ENCODE measurements around the gene TEX2.
"Not testable (repeated sequence)": the region's sequence is repeated elsewhere in the genome, so short reads cannot be mapped to it uniquely, and the experiment has no call there.

TEX2 gene

GRCh38 chr17:64245218-64246145, 17.6 kb downstream of the TEX2 start:
- H3K9ac ChIP-seq (ENCODE audit: low read depth, low read length): no peak overlapping the region
- no peak overlapping the region for H3K27ac ChIP-seq (ENCODE audit: low read length)
- H3K9me3 ChIP-seq (ENCODE audit: insufficient read depth, low read depth, low read length): no peaks in the 10 kb centered on the region
- H3K4me1 ChIP-seq (ENCODE audit: insufficient read depth, low read length): peaks cover 9% of the 10 kb centered on the region; the same call in 1 of the 2 replicates
- H3K4me3 ChIP-seq (ENCODE audit: low read length): no peak overlapping the region
- no peaks in the 10 kb centered on the region for H3K36me3 ChIP-seq (ENCODE audit: insufficient read depth, low read depth, low read length)
- no peaks in the 10 kb centered on the region for H3K27me3 ChIP-seq (ENCODE audit: insufficient read depth, low read length)

GRCh38 chr17:64244165-64244564, 18.9 kb downstream of the TEX2 start:
- Histone ChIP-seq H3K4me1 (ENCODE audit: insufficient read depth, low read length) (peaks cover 10% of the 10 kb centered on the region; the same call in 1 of the 2 replicates), H3K9me3 (ENCODE audit: insufficient read depth, low read depth, low read length) (no peaks in the 10 kb centered on the region), H3K27me3 (ENCODE audit: insufficient read depth, low read length) (no peaks in the 10 kb centered on the region), H3K4me3 (ENCODE audit: low read length) (no peak overlapping the region), H3K36me3 (ENCODE audit: insufficient read depth, low read depth, low read length) (no peaks in the 10 kb centered on the region), H3K27ac (ENCODE audit: low read length) (no peak overlapping the region), H3K9ac (ENCODE audit: low read depth, low read length) (no peak overlapping the region)

GRCh38 chr17:64243340-64243739, 19.7 kb downstream of the TEX2 start:
- no peaks in the 10 kb centered on the region for H3K27me3 ChIP-seq (ENCODE audit: insufficient read depth, low read length)
- H3K4me1 ChIP-seq (ENCODE audit: insufficient read depth, low read length): peaks cover 10% of the 10 kb centered on the region; the same call in 1 of the 2 replicates
- no peak overlapping the region for H3K4me3 ChIP-seq (ENCODE audit: low read length)
- no peaks in the 10 kb centered on the region for H3K36me3 ChIP-seq (ENCODE audit: insufficient read depth, low read depth, low read length)
- no peaks in the 10 kb centered on the region for H3K9me3 ChIP-seq (ENCODE audit: insufficient read depth, low read depth, low read length)
- H3K27ac ChIP-seq (ENCODE audit: low read length): no peak overlapping the region
- no peak overlapping the region for H3K9ac ChIP-seq (ENCODE audit: low read depth, low read length)

GRCh38 chr17:64242633-64243032, 20.4 kb downstream of the TEX2 start:
- no peak overlapping the region for H3K27ac ChIP-seq (ENCODE audit: low read length)
- H3K36me3 ChIP-seq (ENCODE audit: insufficient read depth, low read depth, low read length): no peaks in the 10 kb centered on the region
- peaks cover 10% of the 10 kb centered on the region; the same call in 1 of the 2 replicates for H3K4me1 ChIP-seq (ENCODE audit: insufficient read depth, low read length)
- no peak overlapping the region for H3K4me3 ChIP-seq (ENCODE audit: low read length)
- no peaks in the 10 kb centered on the region for H3K9me3 ChIP-seq (ENCODE audit: insufficient read depth, low read depth, low read length)
- H3K27me3 ChIP-seq (ENCODE audit: insufficient read depth, low read length): no peaks in the 10 kb centered on the region
- no peak overlapping the region for H3K9ac ChIP-seq (ENCODE audit: low read depth, low read length)

GRCh38 chr17:64240741-64241347, 22.2 kb downstream of the TEX2 start:
- no peaks in the 10 kb centered on the region for H3K36me3 ChIP-seq (ENCODE audit: insufficient read depth, low read depth, low read length)
- H3K4me3 ChIP-seq (ENCODE audit: low read length): no peak overlapping the region
- H3K9me3 ChIP-seq (ENCODE audit: insufficient read depth, low read depth, low read length): no peaks in the 10 kb centered on the region
- H3K27ac ChIP-seq (ENCODE audit: low read length): no peak overlapping the region
- peaks cover 19% of the 10 kb centered on the region for H3K4me1 ChIP-seq (ENCODE audit: insufficient read depth, low read length)
- no peaks in the 10 kb centered on the region for H3K27me3 ChIP-seq (ENCODE audit: insufficient read depth, low read length)
- H3K9ac ChIP-seq (ENCODE audit: low read depth, low read length): no peak overlapping the region

GRCh38 chr17:64240261-64240740, 22.8 kb downstream of the TEX2 start:
- H3K9ac ChIP-seq (ENCODE audit: low read depth, low read length): no peak overlapping the region
- H3K36me3 ChIP-seq (ENCODE audit: insufficient read depth, low read depth, low read length): no peaks in the 10 kb centered on the region
- H3K4me3 ChIP-seq (ENCODE audit: low read length): no peak overlapping the region
- H3K4me1 ChIP-seq (ENCODE audit: insufficient read depth, low read length): peaks cover 19% of the 10 kb centered on the region
- no peaks in the 10 kb centered on the region for H3K27me3 ChIP-seq (ENCODE audit: insufficient read depth, low read length)
- H3K27ac ChIP-seq (ENCODE audit: low read length): no peak overlapping the region
- H3K9me3 ChIP-seq (ENCODE audit: insufficient read depth, low read depth, low read length): no peaks in the 10 kb centered on the region

GRCh38 chr17:64238449-64238848, 24.6 kb downstream of the TEX2 start:
- H3K9me3 ChIP-seq (ENCODE audit: insufficient read depth, low read depth, low read length); H3K9ac ChIP-seq (ENCODE audit: low read depth, low read length); H3K36me3 ChIP-seq (ENCODE audit: insufficient read depth, low read depth, low read length); H3K4me3 ChIP-seq (ENCODE audit: low read length); H3K27ac ChIP-seq (ENCODE audit: low read length); H3K27me3 ChIP-seq (ENCODE audit: insufficient read depth, low read length): not testable (repeated sequence)
- H3K4me1 ChIP-seq (ENCODE audit: insufficient read depth, low read length): peaks cover 19% of the 10 kb centered on the region

- no peaks in the 10 kb centered on the region for H3K9me3 ChIP-seq (ENCODE audit: insufficient read depth, low read depth, low read length)
- H3K9ac ChIP-seq (ENCODE audit: low read depth, low read length): no peak overlapping the region
- H3K4me3 ChIP-seq (ENCODE audit: low read length): no peak overlapping the region
- H3K27me3 ChIP-seq (ENCODE audit: insufficient read depth, low read length): no peaks in the 10 kb centered on the region
- H3K27ac ChIP-seq (ENCODE audit: low read length): no peak overlapping the region
- no peaks in the 10 kb centered on the region for H3K36me3 ChIP-seq (ENCODE audit: insufficient read depth, low read depth, low read length)
- peaks cover 19% of the 10 kb centered on the region for H3K4me1 ChIP-seq (ENCODE audit: insufficient read depth, low read length)
These were observed 26.1 kb downstream of the TEX2 start for GRCh38 chr17:64236827-64237403.

- H3K27ac ChIP-seq (ENCODE audit: low read length): no peak overlapping the region
- peaks cover 9% of the 10 kb centered on the region; the same call in 1 of the 2 replicates for H3K4me1 ChIP-seq (ENCODE audit: insufficient read depth, low read length)
- H3K4me3 ChIP-seq (ENCODE audit: low read length): no peak overlapping the region
- no peaks in the 10 kb centered on the region for H3K36me3 ChIP-seq (ENCODE audit: insufficient read depth, low read depth, low read length)
- no peaks in the 10 kb centered on the region for H3K27me3 ChIP-seq (ENCODE audit: insufficient read depth, low read length)
- no peak overlapping the region for H3K9ac ChIP-seq (ENCODE audit: low read depth, low read length)
- H3K9me3 ChIP-seq (ENCODE audit: insufficient read depth, low read depth, low read length): no peaks in the 10 kb centered on the region
These were observed 28.1 kb downstream of the TEX2 start for GRCh38 chr17:64234961-64235360.

- no peaks in the 10 kb centered on the region for H3K27me3 ChIP-seq (ENCODE audit: insufficient read depth, low read length)
- peaks cover 9% of the 10 kb centered on the region; the same call in 1 of the 2 replicates for H3K4me1 ChIP-seq (ENCODE audit: insufficient read depth, low read length)
- no peaks in the 10 kb centered on the region for H3K9me3 ChIP-seq (ENCODE audit: insufficient read depth, low read depth, low read length)
- H3K36me3 ChIP-seq (ENCODE audit: insufficient read depth, low read depth, low read length): no peaks in the 10 kb centered on the region
- H3K27ac ChIP-seq (ENCODE audit: low read length): no peak overlapping the region
- H3K9ac ChIP-seq (ENCODE audit: low read depth, low read length): no peak overlapping the region
- H3K4me3 ChIP-seq (ENCODE audit: low read length): no peak overlapping the region
These were observed 30.4 kb downstream of the TEX2 start for GRCh38 chr17:64232466-64233262.

- Histone ChIP-seq H3K4me1 (ENCODE audit: insufficient read depth, low read length) (peaks cover 2% of the 10 kb centered on the region; the same call in 1 of the 2 replicates), H3K4me3 (ENCODE audit: low read length) (no peak overlapping the region), H3K9ac (ENCODE audit: low read depth, low read length) (no peak overlapping the region), H3K27me3 (ENCODE audit: insufficient read depth, low read length) (no peaks in the 10 kb centered on the region), H3K36me3 (ENCODE audit: insufficient read depth, low read depth, low read length) (no peaks in the 10 kb centered on the region), H3K27ac (ENCODE audit: low read length) (no peak overlapping the region), H3K9me3 (ENCODE audit: insufficient read depth, low read depth, low read length) (no peaks in the 10 kb centered on the region)
These were observed 31.4 kb downstream of the TEX2 start for GRCh38 chr17:64231567-64232141.
